Measurements from ENCODE around the gene RIOX2.
"Not testable (repeated sequence)": the region's sequence is repeated elsewhere in the genome, so short reads cannot be mapped to it uniquely, and the experiment has no call there.

RIOX2 gene

GRCh38 chr3:98013411-98014267, 41.4 kb upstream of the RIOX2 start:
- no peaks in the 10 kb centered on the region for H3K27me3 ChIP-seq (ENCODE audit: insufficient read depth, poor library complexity, severe bottlenecking)
- H3K36me3 ChIP-seq (ENCODE audit: low read depth), result no peaks in the 10 kb centered on the region
- H3K9me3 ChIP-seq (ENCODE audit: severe bottlenecking), result no peaks in the 10 kb centered on the region
- H3K27ac ChIP-seq (ENCODE audit: poor library complexity, severe bottlenecking), result no peak overlapping the region
- peaks cover 12% of the 10 kb centered on the region for H3K4me1 ChIP-seq (ENCODE audit: insufficient read depth, poor library complexity, severe bottlenecking)
- no peak for DNase-seq (ENCODE audit: low spot score)
- no peak overlapping the region for H3K4me3 ChIP-seq (ENCODE audit: severe bottlenecking)
- peak; percentile 71 for ATAC-seq (ENCODE audit: low read depth)
- TF ChIP-seq CTCF (IDR thresholded peaks at IDR 0.05; ENCODE audit: poor library complexity, severe bottlenecking), result no peak

DNA sequence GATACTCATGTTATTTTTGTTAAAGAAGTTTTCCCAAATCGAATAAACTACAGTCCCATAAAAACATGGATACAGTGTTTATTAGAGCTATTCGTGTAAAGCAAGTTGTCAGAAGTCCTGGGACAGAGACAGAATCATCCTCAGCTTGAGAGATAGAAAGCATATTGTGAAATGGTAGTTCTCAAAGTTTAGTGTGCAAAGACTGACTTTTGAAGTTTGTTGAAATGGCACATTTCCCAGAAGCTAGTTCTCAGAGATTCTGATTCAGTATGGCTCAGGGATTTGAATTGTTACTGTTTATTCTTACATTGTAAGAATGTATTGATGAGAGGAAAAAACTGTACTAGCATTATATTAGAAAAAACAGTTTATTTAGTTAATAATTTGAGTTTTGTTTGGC, 40.7 kb upstream of the RIOX2 start:
- H3K9me3 ChIP-seq (ENCODE audit: severe bottlenecking), result no peaks in the 10 kb centered on the region
- peaks cover 12% of the 10 kb centered on the region for H3K4me1 ChIP-seq (ENCODE audit: insufficient read depth, poor library complexity, severe bottlenecking)
- no peaks in the 10 kb centered on the region for H3K36me3 ChIP-seq (ENCODE audit: low read depth)
- no peak overlapping the region for H3K27ac ChIP-seq (ENCODE audit: poor library complexity, severe bottlenecking)
- no peak for TF ChIP-seq CTCF (IDR thresholded peaks at IDR 0.05; ENCODE audit: poor library complexity, severe bottlenecking)
- no peak overlapping the region for H3K4me3 ChIP-seq (ENCODE audit: severe bottlenecking)
- ATAC-seq (ENCODE audit: low read depth) (no peak), DNase-seq (ENCODE audit: low spot score) (no peak)
- H3K27me3 ChIP-seq (ENCODE audit: insufficient read depth, poor library complexity, severe bottlenecking), result no peaks in the 10 kb centered on the region

GRCh38 chr3:98010883-98011449, 38.7 kb upstream of the RIOX2 start:
- not testable (repeated sequence) for H3K9me3 ChIP-seq (ENCODE audit: severe bottlenecking); H3K36me3 ChIP-seq (ENCODE audit: low read depth); H3K4me3 ChIP-seq (ENCODE audit: severe bottlenecking); H3K27ac ChIP-seq (ENCODE audit: poor library complexity, severe bottlenecking); DNase-seq (ENCODE audit: low spot score); H3K27me3 ChIP-seq (ENCODE audit: insufficient read depth, poor library complexity, severe bottlenecking); ATAC-seq (ENCODE audit: low read depth)
- peaks cover 12% of the 10 kb centered on the region for H3K4me1 ChIP-seq (ENCODE audit: insufficient read depth, poor library complexity, severe bottlenecking)

GRCh38 chr3:98010194-98010882, 38.1 kb upstream of the RIOX2 start:
- Histone ChIP-seq H3K27me3 (ENCODE audit: insufficient read depth, poor library complexity, severe bottlenecking) (no peaks in the 10 kb centered on the region), H3K4me1 (ENCODE audit: insufficient read depth, poor library complexity, severe bottlenecking) (peaks cover 12% of the 10 kb centered on the region), H3K9me3 (ENCODE audit: severe bottlenecking) (no peaks in the 10 kb centered on the region), H3K36me3 (ENCODE audit: low read depth) (no peaks in the 10 kb centered on the region), H3K4me3 (ENCODE audit: severe bottlenecking) (no peak overlapping the region), H3K27ac (ENCODE audit: poor library complexity, severe bottlenecking) (no peak overlapping the region)
- no peak for DNase-seq (ENCODE audit: low spot score)
- ATAC-seq (ENCODE audit: low read depth), result no peak
- no peak for TF ChIP-seq CTCF (IDR thresholded peaks at IDR 0.05; ENCODE audit: poor library complexity, severe bottlenecking)

DNA sequence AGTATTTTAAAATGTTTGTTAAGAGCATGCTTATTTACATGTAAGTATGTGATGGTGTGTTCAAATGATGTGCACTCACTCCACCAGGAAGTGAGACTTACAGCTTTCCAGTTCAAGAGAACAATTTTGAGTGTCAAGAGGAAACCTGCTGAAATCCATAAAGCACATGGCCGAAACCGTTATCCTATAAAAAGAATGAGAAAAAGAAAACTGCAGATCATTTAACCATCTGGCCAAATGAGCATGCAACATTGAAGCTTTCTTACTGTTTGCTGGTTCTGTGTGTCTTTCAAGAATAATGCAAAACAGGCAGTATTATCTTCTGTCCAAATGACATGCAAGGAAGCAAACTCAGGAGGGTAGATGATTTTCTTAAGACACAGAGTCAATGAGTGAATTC, 36.6 kb upstream of the RIOX2 start:
- ATAC-seq (ENCODE audit: low read depth), result no peak

More for the DNA sequence above, 36.6 kb upstream of the RIOX2 start:
- no peaks in the 10 kb centered on the region for H3K27me3 ChIP-seq (ENCODE audit: insufficient read depth, poor library complexity, severe bottlenecking)
- no peak overlapping the region for H3K4me3 ChIP-seq (ENCODE audit: severe bottlenecking)
- no peak overlapping the region for H3K27ac ChIP-seq (ENCODE audit: poor library complexity, severe bottlenecking)
- H3K4me1 ChIP-seq (ENCODE audit: insufficient read depth, poor library complexity, severe bottlenecking), result peaks cover 11% of the 10 kb centered on the region
- H3K36me3 ChIP-seq (ENCODE audit: low read depth), result no peaks in the 10 kb centered on the region
- TF ChIP-seq CTCF (IDR thresholded peaks at IDR 0.05; ENCODE audit: poor library complexity, severe bottlenecking), result no peak
- H3K9me3 ChIP-seq (ENCODE audit: severe bottlenecking), result no peaks in the 10 kb centered on the region
- no peak for DNase-seq (ENCODE audit: low spot score)
